Mammary epithelial cell (primary cell): Measurements from ENCODE around the gene MAP7D3.

ENCODE experiments used
- EZH2 ChIP-seq: IDR thresholded peaks from 2 replicates; pipeline ENCODE4 v1.6.1; 2012; ENCODE audit warnings: low read length, inconsistent platforms, borderline replicate concordance
- TF ChIP-seq, protein P1 (sequence below), 2 donors: IDR thresholded peaks in 1 of 2; conservative IDR thresholded peaks in 1 of 2; 2 replicates each; pipeline ENCODE4 v1.5.1; 2011 to 2012; ENCODE audit warnings: inconsistent platforms in 2 of 2, low read length in 2 of 2, mild to moderate bottlenecking in 2 of 2, control low read depth in 1 of 2, low read depth in 1 of 2; ENCODE audit not compliant: insufficient read depth in 1 of 2; ENCODE audit errors: extremely low read depth in 1 of 2

GRCh38 chrX:136198678-136199243, 52.4 kb downstream of the MAP7D3 start:
- TF ChIP-seq, protein P1, sequence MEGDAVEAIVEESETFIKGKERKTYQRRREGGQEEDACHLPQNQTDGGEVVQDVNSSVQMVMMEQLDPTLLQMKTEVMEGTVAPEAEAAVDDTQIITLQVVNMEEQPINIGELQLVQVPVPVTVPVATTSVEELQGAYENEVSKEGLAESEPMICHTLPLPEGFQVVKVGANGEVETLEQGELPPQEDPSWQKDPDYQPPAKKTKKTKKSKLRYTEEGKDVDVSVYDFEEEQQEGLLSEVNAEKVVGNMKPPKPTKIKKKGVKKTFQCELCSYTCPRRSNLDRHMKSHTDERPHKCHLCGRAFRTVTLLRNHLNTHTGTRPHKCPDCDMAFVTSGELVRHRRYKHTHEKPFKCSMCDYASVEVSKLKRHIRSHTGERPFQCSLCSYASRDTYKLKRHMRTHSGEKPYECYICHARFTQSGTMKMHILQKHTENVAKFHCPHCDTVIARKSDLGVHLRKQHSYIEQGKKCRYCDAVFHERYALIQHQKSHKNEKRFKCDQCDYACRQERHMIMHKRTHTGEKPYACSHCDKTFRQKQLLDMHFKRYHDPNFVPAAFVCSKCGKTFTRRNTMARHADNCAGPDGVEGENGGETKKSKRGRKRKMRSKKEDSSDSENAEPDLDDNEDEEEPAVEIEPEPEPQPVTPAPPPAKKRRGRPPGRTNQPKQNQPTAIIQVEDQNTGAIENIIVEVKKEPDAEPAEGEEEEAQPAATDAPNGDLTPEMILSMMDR (conservative IDR thresholded peaks at IDR 0.05 in 1 of 2, IDR thresholded peaks at IDR 0.05 in 1 of 2; ENCODE audit: extremely low read depth in 1 of 2, insufficient read depth in 1 of 2, low read depth in 1 of 2, low read length in 2 of 2): no peak
- no peak for TF ChIP-seq EZH2
